Endothelial cell of umbilical vein (primary cell): ENCODE results near the gene ZDHHC6. TPM values are rescaled to one million over a fixed set of nuclear protein-coding genes. Genes with fewer than 3 reads are reported as not detected.

Source experiments
- BruUV-seq: library from RNA; stranded (reverse); fragments of 400-500 nt; replicated peaks from 2 replicates; lab custom pipeline; 2021; lab: Mats Ljungman, UMichigan
- CTCF ChIA-PET: fragments of 300-600, 350-600 bp; sonication (Branson Sonifier 250); formaldehyde crosslinking; loops from one replicate; lab custom pipeline; 2021; ENCODE audit warnings: antibody characterized with exemption, inconsistent platforms; lab: Charles Lee
- POLR2A ChIA-PET: fragments of 300-600, 350-600 bp; sonication (Branson Sonifier 250); formaldehyde crosslinking; loops from one replicate; lab custom pipeline; 2021; ENCODE audit warnings: antibody characterized with exemption, inconsistent platforms; lab: Charles Lee
- DNase-seq: peaks from one replicate; pipeline ENCODE4 v3.0.0-alpha.2; 2011; ENCODE audit warnings: low read depth, low spot score
- FAIRE-seq: peaks from 2 replicates; lab custom pipeline; 2011; peaks lifted over from hg19 to GRCh38; lab: Jason Lieb, UNC
- H2AFZ ChIP-seq: 2 replicates; pipeline ENCODE4 v1.6.0; 2012; ENCODE audit warnings: low read depth, low read length, control low read depth, inconsistent platforms
- H3K27ac ChIP-seq: 2 replicates; pipeline ENCODE4 v1.5.1; 2011; ENCODE audit warnings: low read depth, mild to moderate bottlenecking, control low read depth, low read length, moderate library complexity; ENCODE audit not compliant: insufficient read depth
- H3K27me3 ChIP-seq, 2 experiments: 2 replicates each; pipeline versions ENCODE4 v1.6.0 to v1.6.1; 2011; ENCODE audit warnings: low read length in 2 of 2, mixed read lengths in 1 of 2; ENCODE audit not compliant: control insufficient read depth in 2 of 2, insufficient read depth in 2 of 2
- H3K36me3 ChIP-seq, 2 experiments: 2 replicates in 1 of 2; 3 replicates in 1 of 2; pipeline ENCODE4 v1.5.1; 2011; ENCODE audit warnings: low read length in 2 of 2, mild to moderate bottlenecking in 1 of 2, moderate library complexity in 1 of 2; ENCODE audit not compliant: control insufficient read depth in 2 of 2, insufficient read depth in 2 of 2; ENCODE audit errors: extremely low read depth in 1 of 2
- H3K4me1 ChIP-seq: 3 replicates; pipeline ENCODE4 v1.5.1; 2011; ENCODE audit warnings: mild to moderate bottlenecking, low read length; ENCODE audit not compliant: control insufficient read depth, insufficient read depth; ENCODE audit errors: extremely low read depth
- H3K4me2 ChIP-seq: 2 replicates; pipeline ENCODE4 v1.6.1; 2011; ENCODE audit warnings: low read length, control low read depth, mixed read lengths; ENCODE audit not compliant: insufficient read depth
- H3K4me3 ChIP-seq, 3 experiments: fragments of 200-600 bp in 1 of 3; sonication (generic), shearing (Covaris generic) in 1 of 3; replicated peaks in 1 of 3; 2 replicates each; pipeline ENCODE4 v1.5.1; 2011 to 2016; ENCODE audit warnings: control low read depth in 3 of 3, low read length in 3 of 3, mild to moderate bottlenecking in 2 of 3, inconsistent platforms in 1 of 3, low read depth in 1 of 3, moderate library complexity in 1 of 3; ENCODE audit not compliant: insufficient read depth in 1 of 3
- H3K79me2 ChIP-seq: 2 replicates; pipeline ENCODE4 v1.6.0; 2012; ENCODE audit warnings: low read length, inconsistent platforms; ENCODE audit not compliant: control insufficient read depth, insufficient read depth
- H3K9ac ChIP-seq: replicated peaks from 2 replicates; pipeline ENCODE3; 2011; ENCODE audit warnings: low read length, control low read depth; ENCODE audit not compliant: insufficient read depth; ENCODE audit errors: extremely low read depth
- H3K9me1 ChIP-seq: replicated peaks from 3 replicates; pipeline ENCODE4 v1.6.0; 2011; ENCODE audit warnings: mild to moderate bottlenecking, low read length; ENCODE audit not compliant: control insufficient read depth, insufficient read depth; ENCODE audit errors: extremely low read depth
- H3K9me3 ChIP-seq: replicated peaks from 2 replicates; pipeline ENCODE4 v1.5.1; 2012; ENCODE audit warnings: low read length, inconsistent platforms; ENCODE audit not compliant: control insufficient read depth, insufficient read depth
- H4K20me1 ChIP-seq: replicated peaks from 2 replicates; pipeline ENCODE3; 2011; ENCODE audit warnings: mild to moderate bottlenecking, low read length; ENCODE audit not compliant: control insufficient read depth, insufficient read depth; ENCODE audit errors: extremely low read depth
- CTCF ChIP-seq, 2 donors: IDR thresholded peaks; 1 replicate in 1 of 2; 2 replicates in 1 of 2; pipeline ENCODE4 v1.5.1; 2011; ENCODE audit warnings: low read length in 2 of 2, mild to moderate bottlenecking in 2 of 2, moderate library complexity in 2 of 2, control low read depth in 1 of 2, inconsistent platforms in 1 of 2, low read depth in 1 of 2; ENCODE audit not compliant: insufficient read depth in 1 of 2; ENCODE audit errors: extremely low read depth in 1 of 2
- EZH2 ChIP-seq: IDR thresholded peaks from 2 replicates; pipeline ENCODE4 v1.6.1; 2012; ENCODE audit warnings: borderline replicate concordance, low read depth, mild to moderate bottlenecking, moderate library complexity, low read length, inconsistent platforms; ENCODE audit not compliant: severe bottlenecking
- FOS ChIP-seq: IDR thresholded peaks from 2 replicates; pipeline ENCODE4 v1.6.1; 2011; ENCODE audit warnings: mild to moderate bottlenecking, low read length, moderate library complexity, borderline replicate concordance; ENCODE audit not compliant: insufficient read depth
- JUN ChIP-seq: IDR thresholded peaks from 2 replicates; pipeline ENCODE4 v1.6.1; 2011; ENCODE audit warnings: borderline replicate concordance, low read depth; ENCODE audit not compliant: insufficient read length, insufficient read depth
- MAX ChIP-seq: IDR thresholded peaks from 2 replicates; pipeline ENCODE4 v1.6.1; 2011; ENCODE audit not compliant: insufficient read depth, insufficient read length
- MYC ChIP-seq: IDR thresholded peaks from one replicate; pipeline ENCODE4 v1.6.1; 2011; ENCODE audit warnings: mild to moderate bottlenecking, low read depth, low read length
- POLR2AphosphoS5 ChIP-seq: IDR thresholded peaks from 2 replicates; pipeline ENCODE4 v1.6.1; 2012; ENCODE audit warnings: low read depth, mild to moderate bottlenecking, control low read depth, low read length, moderate library complexity; ENCODE audit not compliant: insufficient read depth
- dilution Hi-C: fragments of 300-500 bp; cut with MboI; formaldehyde crosslinking; loops from one replicate; pipeline ENCODE4 v1.15.0; 2019; ENCODE audit warnings: low sequenced_read_pairs; ENCODE audit not compliant: extremely low pct_ligation_motif_present
- intact Hi-C: fragments of 100-400 bp; cut with micrococcal nuclease; formaldehyde crosslinking; loops from one replicate; pipeline ENCODE4 v1.10.0; 2022
- polyA plus RNA-seq, 4 experiments: library from polyadenylated mRNA; depleted of rRNA in 3 of 4; stranded (reverse) in 3 of 4; unstranded in 1 of 4; fragments of >200 nt; gene quantifications; 2 replicates each; pipeline versions ENCODE4 v1.2.1 to v1.2.3, GENCODE V29; 2011 to 2012; ENCODE audit warnings: missing spikeins in 1 of 4
- total RNA-seq: library from RNA; stranded (reverse); gene quantifications from 2 replicates; pipeline ENCODE4 v1.2.3, GENCODE V29; 2021

Gene ZDHHC6
- total and polyA plus RNA-seq, 2 donors (not counting 3 experiments of a cell fraction or from before 2014, with no cell fraction given), result 21.6 to 41.9 TPM

DNA sequence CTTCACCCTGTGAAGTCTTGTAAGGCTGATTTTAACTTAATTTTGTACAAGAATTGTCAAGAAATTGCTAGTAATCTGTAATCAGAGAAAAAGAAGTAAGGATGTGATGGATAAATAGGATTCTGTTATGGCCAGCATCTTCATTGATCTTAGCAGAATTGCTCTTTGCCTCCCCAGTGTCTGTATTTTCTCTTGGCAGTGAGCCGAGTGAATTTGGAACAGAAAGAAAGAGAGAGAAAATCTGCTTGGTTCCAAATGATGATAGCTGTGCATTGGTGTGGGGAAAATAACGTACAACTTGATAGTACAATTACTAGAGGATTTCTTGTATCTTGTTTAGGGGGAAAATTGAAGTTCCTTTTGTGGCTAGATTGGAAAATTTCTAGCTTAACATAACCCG lies 34.9 kb upstream of the ZDHHC6 start:
- H4K20me1 ChIP-seq, result no peaks in the 10 kb centered on the region
- H3K9me3 ChIP-seq, result no peaks in the 10 kb centered on the region
- no peaks in the 10 kb centered on the region for H3K9me1 ChIP-seq
- intact Hi-C loops (no loop called here), dilution Hi-C loops (no loop called here)
- H3K27me3 ChIP-seq, result no peaks in the 10 kb centered on the region
- H3K36me3 ChIP-seq, result no peaks in the 10 kb centered on the region
- H3K4me3 ChIP-seq, result no peak overlapping the region
- CTCF ChIA-PET, result interaction anchor here (5.5 kb wide), 1 partner anchor 9 kb away, joined by 24 read pairs; no protein-coding TSS in a partner anchor
- H3K79me2 ChIP-seq, result no peaks in the 10 kb centered on the region
- no peak for DNase-seq
- H2AFZ ChIP-seq, result no peak overlapping the region
- H3K4me2 ChIP-seq, result no peak overlapping the region
- no peaks in the 10 kb centered on the region for H3K4me1 ChIP-seq
- no peak overlapping the region for H3K9ac ChIP-seq
- no peak overlapping the region for H3K27ac ChIP-seq
- POLR2A ChIA-PET, result no interaction called here
- BruUV-seq, result no TSS peak
- TF ChIP-seq MAX (no peak), JUN (no peak), POLR2AphosphoS5 (no peak), CTCF (IDR thresholded peaks at IDR 0.05; ENCODE audit: extremely low read depth in 1 of 2, insufficient read depth in 1 of 2, low read depth in 1 of 2, low read length in 2 of 2) (no peak), FOS (no peak), EZH2 (no peak), MYC (no peak)
- no peak for FAIRE-seq
